GM18505 (cell line): ENCODE measurements around the gene P4HB.
A peak's percentile ranks its signal among the peaks of the same experiment; 100 is the strongest.

ENCODE experiments used
- ATAC-seq: cut with Tn5 transposase; IDR thresholded peaks from one replicate; pipeline ENCODE4 v1.9.1; 2021; ENCODE audit not compliant: unreplicated experiment
- POLR2A ChIP-seq: IDR thresholded peaks from 4 replicates; pipeline ENCODE4 v1.6.1; 2011; ENCODE audit warnings: borderline replicate concordance; ENCODE audit not compliant: insufficient read depth, insufficient read length; ENCODE audit errors: extremely low read depth

P4HB gene

GRCh38 chr17:81867170-81867990 is 7.0 kb upstream of the P4HB start:
- TF ChIP-seq POLR2A = peak; percentile 59
- ATAC-seq = no peak

- ATAC-seq = no peak
- peak; percentile 3 for TF ChIP-seq POLR2A
Observed at GRCh38 chr17:81866440-81867169, 6.3 kb upstream of the P4HB start.

- no peak for ATAC-seq
- peak; percentile 37 for TF ChIP-seq POLR2A
Observed at GRCh38 chr17:81865733-81866439, 5.6 kb upstream of the P4HB start.

- ATAC-seq = no peak
- no peak for TF ChIP-seq POLR2A
Observed at GRCh38 chr17:81865358-81865732, 5.0 kb upstream of the P4HB start.

GRCh38 chr17:81863833-81864768 is 3.8 kb upstream of the P4HB start:
- TF ChIP-seq POLR2A = peak; percentile 12
- ATAC-seq = no peak

- TF ChIP-seq POLR2A = no peak
- no peak for ATAC-seq
Observed at GRCh38 chr17:81863123-81863675, 2.9 kb upstream of the P4HB start.

- ATAC-seq = peak; percentile 66
- TF ChIP-seq POLR2A = peak; percentile 90
Observed at GRCh38 chr17:81860756-81861568, 627 bp upstream of the P4HB start.

- no peak for TF ChIP-seq POLR2A
Observed at GRCh38 chr17:81858967-81859905, 1.1 kb downstream of the P4HB start.

GRCh38 chr17:81858170-81858966 is 2.0 kb downstream of the P4HB start:
- no peak for ATAC-seq
- TF ChIP-seq POLR2A = no peak

More at GRCh38 chr17:81858967-81859905, 1.1 kb downstream of the P4HB start:
- no peak for ATAC-seq
